HG02943 (cell line): ENCODE measurements around the gene LCE7A.

Experiments
- ATAC-seq: cut with Tn5 transposase; IDR thresholded peaks from one replicate; pipeline ENCODE4 v1.9.1; 2021; ENCODE audit warnings: mild to moderate bottlenecking, low read depth, moderate library complexity; ENCODE audit not compliant: unreplicated experiment

Gene LCE7A

DNA sequence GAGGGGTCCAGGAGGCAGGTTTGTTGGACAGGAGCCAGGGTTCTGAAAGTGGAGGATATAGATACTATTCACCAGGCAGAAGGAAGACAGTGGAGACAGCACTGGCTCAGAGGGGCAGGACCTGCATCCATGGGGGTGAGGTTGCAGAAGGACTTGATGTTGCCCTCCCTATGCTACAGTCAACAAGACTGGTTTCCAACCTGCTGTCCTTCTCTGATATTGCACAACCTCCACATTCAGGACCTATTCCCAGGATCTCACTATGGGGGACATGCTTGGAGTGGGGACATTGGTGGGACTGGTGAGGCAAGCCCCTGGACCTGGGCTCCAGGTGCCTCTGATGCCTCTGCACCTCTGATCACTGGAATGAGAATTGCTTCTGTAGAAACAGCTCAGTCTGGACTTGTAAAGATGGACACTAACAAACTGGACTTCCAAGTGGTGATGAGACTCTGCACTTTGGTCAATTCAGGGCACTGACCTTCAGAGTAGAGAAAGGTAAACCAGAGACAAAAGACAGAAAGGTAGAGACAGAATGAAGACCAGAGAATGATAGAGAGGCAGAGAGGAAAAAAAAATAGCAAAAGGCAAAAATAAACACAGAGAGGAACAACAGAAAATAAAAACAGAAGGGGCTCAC, 19.9 kb downstream of the LCE7A start:
- ATAC-seq = no peak

DNA sequence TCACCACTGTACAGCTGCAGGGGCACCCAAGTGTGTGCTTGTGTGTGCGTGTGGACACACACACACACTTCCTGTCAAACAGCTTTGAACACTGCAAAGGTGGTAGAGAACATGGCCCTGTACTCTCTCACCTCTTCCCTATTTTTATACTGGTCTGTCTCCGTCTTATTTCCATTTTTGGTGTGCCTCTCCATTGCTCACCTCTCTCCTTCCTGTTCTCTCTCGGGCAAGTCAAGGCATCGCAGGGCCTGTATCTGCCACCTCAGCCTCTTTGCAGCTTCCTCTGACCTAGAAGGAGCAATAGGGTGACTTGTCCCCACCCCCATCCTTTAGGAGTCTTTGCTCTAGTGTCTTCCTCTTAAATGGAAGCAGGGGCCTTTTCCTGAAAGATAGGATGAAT, 20.5 kb downstream of the LCE7A start:
- no peak for ATAC-seq

DNA sequence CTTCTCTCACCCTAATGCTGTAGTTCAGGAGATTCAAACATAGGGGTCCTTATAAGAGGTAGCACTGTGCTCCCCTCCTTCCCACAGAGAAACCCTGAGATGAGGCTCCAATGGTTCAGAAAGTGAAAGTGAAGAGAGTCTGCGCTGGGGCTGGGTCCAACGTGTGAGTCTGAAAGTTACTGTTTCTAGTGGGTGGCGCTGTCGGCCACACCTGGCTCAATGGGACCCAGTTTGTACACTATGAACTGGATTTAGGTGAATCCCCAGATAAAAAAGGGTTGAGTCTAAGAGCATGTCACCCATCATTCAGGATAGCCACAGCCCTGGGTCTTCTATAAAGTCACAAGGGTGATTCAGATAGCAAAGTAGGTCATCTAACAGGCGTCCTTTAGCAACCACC, 21.1 kb downstream of the LCE7A start:
- no peak for ATAC-seq

GRCh38 chr1:152884085-152884484, 24.3 kb downstream of the LCE7A start:
- no peak for ATAC-seq

DNA sequence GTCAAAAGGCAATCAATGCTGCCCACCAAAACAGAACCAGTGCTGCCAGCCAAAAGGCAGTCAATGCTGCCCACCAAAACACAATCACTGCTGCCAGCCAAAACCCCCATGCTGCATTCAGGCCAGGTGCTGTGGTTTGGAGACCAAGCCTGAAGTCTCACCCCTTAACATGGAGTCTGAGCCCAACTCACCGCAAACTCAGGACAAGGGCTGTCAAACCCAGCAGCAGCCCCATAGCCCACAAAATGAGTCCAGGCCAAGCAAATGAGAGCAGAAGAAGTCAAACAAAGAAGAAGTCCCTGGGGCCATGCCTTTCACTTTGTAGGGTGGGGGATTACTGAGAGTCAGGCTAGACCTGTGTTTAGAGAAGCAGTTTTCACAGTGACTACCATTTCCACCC, 24.7 kb downstream of the LCE7A start:
- no peak for ATAC-seq

DNA sequence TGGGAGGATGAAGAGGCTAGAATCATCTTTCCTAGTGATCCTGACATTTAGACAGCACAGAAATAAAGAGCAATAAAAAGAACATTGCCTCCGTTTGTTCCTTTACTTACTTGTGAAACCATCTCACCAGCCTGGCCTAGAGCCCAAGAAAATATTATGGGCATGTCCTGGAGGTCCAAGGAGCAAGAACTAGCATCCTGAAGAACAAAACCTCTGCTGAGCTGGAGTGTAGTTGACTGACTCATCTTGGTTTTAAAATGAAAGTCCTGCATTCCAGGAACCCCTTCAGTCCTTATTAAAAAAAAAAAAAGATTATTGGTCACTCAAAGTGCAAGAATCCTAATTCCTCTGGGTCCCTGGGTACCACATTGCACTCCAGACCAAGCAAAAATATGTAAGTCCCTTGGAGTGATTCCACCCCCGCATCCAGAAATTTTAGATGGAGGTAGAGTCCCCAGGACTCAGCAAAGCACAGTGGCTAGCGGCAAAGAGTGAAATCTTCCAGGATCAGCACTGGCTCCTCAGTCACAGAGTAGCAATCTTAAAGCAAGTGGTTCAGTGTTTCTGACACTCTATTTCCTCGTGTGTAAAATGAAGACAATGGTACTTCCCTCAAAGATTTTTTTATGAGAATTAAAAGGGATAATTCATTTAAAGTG, 25.3 kb downstream of the LCE7A start:
- ATAC-seq = no peak

DNA sequence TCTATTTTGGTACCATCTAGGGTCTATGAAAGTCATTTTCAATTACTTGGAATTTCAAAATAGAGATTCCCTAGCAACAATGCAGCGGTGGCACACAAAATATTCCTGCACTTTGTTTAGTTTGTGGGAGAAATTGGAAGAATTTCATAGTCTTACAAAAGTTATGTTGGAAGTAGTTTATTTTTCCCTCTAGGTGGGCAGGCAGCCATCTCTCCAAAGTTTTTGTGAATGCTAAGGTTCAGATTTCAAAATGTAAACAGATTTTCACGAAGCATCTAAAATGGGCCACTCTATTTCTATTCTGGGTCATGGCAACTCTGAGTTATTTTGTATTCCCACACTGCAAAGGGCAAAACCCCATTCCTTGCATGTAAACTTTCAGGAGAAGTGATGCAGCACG, 26.3 kb downstream of the LCE7A start:
- no peak for ATAC-seq

DNA sequence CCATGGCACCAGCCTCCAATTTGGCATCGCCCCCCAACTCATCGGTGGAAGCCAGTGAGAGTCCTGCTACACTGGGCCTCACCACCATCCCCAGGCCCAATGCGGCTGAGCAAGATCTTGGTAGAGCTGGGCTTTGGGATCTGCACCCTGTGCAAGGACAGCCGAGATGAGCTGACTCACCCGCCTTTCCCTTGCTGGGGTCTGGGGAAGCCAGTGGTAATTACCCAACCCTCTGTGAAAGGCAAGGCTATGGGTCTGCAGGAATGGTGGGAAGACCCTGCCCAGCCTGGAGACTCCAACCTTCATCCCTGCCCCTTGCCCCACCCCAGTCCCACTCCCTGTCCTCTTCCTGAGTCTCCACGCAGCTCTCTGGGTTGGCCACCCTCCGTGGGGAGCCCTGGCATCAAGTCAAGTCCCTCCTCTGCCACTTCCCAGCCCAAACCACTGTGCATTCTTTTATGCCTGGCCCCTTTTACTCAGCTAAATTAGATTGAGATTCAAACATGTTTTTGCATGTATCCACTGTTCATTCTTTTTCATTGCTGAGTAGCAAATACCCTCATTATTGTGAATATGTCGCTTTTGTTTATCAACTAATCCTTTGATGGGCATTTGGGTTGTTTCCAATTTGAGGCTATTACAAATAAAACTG, 27.1 kb downstream of the LCE7A start:
- ATAC-seq = no peak

DNA sequence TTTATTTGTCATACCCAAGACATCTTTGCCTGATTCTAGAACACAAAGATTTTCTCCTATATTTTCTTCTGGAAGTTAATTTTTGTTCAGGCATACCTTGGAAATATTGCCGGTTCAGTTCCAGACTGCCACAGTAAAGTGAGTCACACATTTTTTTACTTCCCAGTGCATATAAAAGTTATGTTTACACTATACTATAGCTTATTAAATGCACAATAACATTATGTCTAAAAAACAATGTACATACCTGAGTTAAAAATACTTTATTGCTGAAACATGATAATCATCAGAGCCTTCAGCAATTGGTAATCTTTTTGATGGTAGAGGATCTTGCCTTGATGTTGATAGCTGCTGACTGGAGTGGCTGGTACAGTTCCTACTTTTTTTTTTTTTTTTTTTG, 28.3 kb downstream of the LCE7A start:
- ATAC-seq = no peak

DNA sequence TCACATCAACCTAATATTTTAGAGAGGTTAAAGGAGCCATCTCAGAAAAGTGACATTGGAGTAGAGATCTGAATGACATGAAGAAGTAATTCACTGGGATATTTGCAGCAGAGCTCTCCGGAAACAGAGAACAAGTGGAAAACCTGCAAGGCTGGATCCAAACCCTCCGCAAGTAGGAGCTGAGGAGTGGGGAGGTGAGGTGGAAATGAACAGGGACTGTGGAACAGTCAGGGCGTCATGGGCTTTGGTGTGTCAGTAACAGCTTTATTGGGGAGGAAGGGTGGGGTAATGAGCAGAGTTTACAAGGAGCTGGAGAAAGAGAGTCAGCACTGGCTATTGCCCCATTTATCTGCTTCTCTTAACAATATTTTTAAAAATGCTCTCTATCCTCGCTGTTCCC, 39.2 kb downstream of the LCE7A start:
- no peak for ATAC-seq

GRCh38 chr1:152899883-152900282, 40.1 kb downstream of the LCE7A start:
- no peak for ATAC-seq

DNA sequence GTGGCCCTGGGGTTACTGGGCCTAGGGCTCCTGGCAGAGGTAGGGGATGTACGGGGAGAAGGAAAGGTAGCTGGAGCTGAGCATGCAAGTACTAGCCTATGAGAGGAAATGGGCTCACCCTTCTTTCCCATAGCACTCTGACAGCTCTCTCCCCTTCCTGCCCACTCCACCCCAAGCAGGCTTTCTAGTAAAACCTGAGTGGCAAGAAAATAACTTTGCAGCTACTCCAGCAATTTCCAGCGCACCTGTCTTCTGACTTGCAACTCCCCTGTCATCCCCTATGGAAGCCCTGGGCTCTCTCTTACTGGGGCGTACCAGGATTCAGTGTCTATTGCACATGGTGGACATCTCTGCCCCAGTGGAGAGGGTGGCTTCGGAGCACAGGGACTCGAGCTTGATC, 41.8 kb downstream of the LCE7A start:
- no peak for ATAC-seq

GRCh38 chr1:152902636-152903035, 42.8 kb downstream of the LCE7A start:
- ATAC-seq = no peak

- ATAC-seq = no peak
These were observed 45.1 kb downstream of the LCE7A start for GRCh38 chr1:152904688-152905440.

- no peak for ATAC-seq
These were observed 46.3 kb downstream of the LCE7A start for GRCh38 chr1:152906023-152906565.

- ATAC-seq = no peak
These were observed 48.1 kb downstream of the LCE7A start, which contains the start of gene IVL for GRCh38 chr1:152907686-152908601. Gene IVL, plus strand, starts transcription at chr1:152908546. Its CDS starts 1,252 bp downstream, at chr1:152909798.

- ATAC-seq = no peak
These were observed 49.4 kb downstream of the LCE7A start for GRCh38 chr1:152909206-152909605.
